Thyroid gland (tissue), 4 donors: ENCODE measurements around the gene ESYT3.

Source experiments
- POLR2A ChIP-seq, 2 donors: fragments of 450-650 bp; IDR thresholded peaks; one replicate each; pipeline ENCODE4 v1.6.1; 2017; ENCODE audit warnings: antibody characterized with exemption in 2 of 2, mild to moderate bottlenecking in 2 of 2, moderate library complexity in 1 of 2
- TF ChIP-seq, protein P1 (sequence below), 6 experiments: fragments of 200-600 bp in 3 of 6; fragments of 450-650 bp in 3 of 6; sonication (generic) in 3 of 6; IDR thresholded peaks; one replicate each; pipeline ENCODE4 v1.5.1; 2016 to 2019; ENCODE audit warnings: antibody characterized with exemption in 6 of 6, mild to moderate bottlenecking in 2 of 6, inconsistent platforms in 1 of 6, moderate library complexity in 1 of 6

DNA sequence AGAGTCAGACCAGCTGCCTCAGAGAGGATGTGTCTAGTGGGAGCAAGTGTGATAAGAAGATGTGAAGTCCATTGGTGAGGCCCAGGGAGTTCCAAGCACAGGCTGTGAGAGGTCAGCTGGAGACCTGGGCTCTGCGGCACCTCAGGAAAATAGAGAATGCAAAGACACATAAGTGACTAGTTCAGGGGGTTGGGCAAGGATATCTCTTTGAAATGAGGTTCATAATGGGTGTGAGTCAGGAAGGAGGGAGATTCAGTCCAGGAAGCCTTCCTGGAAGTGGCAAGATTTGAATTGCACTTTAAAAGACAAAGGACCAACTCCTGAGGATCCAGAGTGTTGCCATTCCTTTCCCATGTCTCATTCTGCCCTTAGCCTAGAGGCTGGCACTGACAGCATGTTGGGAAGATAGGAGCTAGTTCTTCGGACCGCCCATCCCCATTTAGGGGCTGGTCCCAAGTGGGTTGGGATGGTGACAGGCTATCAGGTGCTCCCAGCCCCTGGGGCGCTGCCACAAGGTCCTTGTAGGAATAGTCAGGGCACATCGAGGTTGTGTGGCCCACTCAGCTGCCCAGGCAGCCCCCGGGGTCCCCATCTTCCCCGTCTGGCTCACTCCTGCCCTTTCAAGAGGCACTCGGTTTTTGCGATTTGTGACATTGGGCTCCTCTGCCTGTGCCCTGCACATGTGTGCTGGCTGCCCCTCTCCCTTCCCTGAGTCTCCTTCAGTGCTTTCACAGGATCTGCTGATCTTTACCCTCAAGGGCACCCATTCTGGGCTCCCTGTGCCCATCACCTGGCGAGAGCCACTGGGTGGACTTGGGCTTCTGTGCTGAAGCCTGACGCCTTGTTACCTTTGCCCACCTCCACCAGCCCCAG, 23.7 kb downstream of the ESYT3 start:
- TF ChIP-seq, protein P1, sequence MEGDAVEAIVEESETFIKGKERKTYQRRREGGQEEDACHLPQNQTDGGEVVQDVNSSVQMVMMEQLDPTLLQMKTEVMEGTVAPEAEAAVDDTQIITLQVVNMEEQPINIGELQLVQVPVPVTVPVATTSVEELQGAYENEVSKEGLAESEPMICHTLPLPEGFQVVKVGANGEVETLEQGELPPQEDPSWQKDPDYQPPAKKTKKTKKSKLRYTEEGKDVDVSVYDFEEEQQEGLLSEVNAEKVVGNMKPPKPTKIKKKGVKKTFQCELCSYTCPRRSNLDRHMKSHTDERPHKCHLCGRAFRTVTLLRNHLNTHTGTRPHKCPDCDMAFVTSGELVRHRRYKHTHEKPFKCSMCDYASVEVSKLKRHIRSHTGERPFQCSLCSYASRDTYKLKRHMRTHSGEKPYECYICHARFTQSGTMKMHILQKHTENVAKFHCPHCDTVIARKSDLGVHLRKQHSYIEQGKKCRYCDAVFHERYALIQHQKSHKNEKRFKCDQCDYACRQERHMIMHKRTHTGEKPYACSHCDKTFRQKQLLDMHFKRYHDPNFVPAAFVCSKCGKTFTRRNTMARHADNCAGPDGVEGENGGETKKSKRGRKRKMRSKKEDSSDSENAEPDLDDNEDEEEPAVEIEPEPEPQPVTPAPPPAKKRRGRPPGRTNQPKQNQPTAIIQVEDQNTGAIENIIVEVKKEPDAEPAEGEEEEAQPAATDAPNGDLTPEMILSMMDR (IDR thresholded peaks at IDR 0.05), result no peak
- TF ChIP-seq POLR2A (IDR thresholded peaks at IDR 0.05), result no peak
